Tibial nerve (tissue), 4 donors: ENCODE measurements around the gene GCLM. TPM values are rescaled to one million over a fixed set of nuclear protein-coding genes. Genes with fewer than 3 reads are reported as not detected.
"Not testable (repeated sequence)": the region's sequence is repeated elsewhere in the genome, so short reads cannot be mapped to it uniquely, and the experiment has no call there.

Experiments
- DNase-seq, 2 donors: peaks; one replicate each; pipeline ENCODE4 v3.0.0-alpha.2; 2019; ENCODE audit warnings: low spot score in 2 of 2
- H3K27ac ChIP-seq, 4 donors: fragments of 200-600 bp; sonication (generic) in 3 of 4; one replicate each; pipeline ENCODE4 v1.5.1; 2017 to 2019; ENCODE audit warnings: mild to moderate bottlenecking in 1 of 4
- H3K27me3 ChIP-seq, 2 donors: fragments of 200-600 bp; sonication (generic) in 1 of 2; one replicate each; pipeline versions ENCODE4 v1.5.1 to v1.6.0; 2017 to 2019
- H3K36me3 ChIP-seq, 3 donors: fragments of 200-600 bp; sonication (generic); one replicate each; pipeline ENCODE4 v1.5.1; 2018 to 2019
- H3K4me1 ChIP-seq, 4 donors: fragments of 200-600 bp; sonication (generic) in 3 of 4; one replicate each; pipeline ENCODE4 v1.5.1; 2017 to 2019
- H3K4me3 ChIP-seq, 4 donors: fragments of 200-600 bp; sonication (generic) in 3 of 4; one replicate each; pipeline ENCODE4 v1.5.1; 2017 to 2019; ENCODE audit warnings: mild to moderate bottlenecking in 1 of 4, moderate library complexity in 1 of 4
- H3K9me3 ChIP-seq, 4 donors: fragments of 200-600 bp; sonication (generic) in 3 of 4; one replicate each; pipeline ENCODE4 v1.5.1; 2017 to 2019
- CTCF ChIP-seq, 5 experiments: fragments of 200-600 bp in 3 of 5; fragments of 450-650 bp in 2 of 5; sonication (generic) in 3 of 5; IDR thresholded peaks; one replicate each; pipeline ENCODE4 v1.5.1; 2016 to 2019; ENCODE audit warnings: antibody characterized with exemption in 5 of 5, mild to moderate bottlenecking in 3 of 5, moderate library complexity in 2 of 5
- EP300 ChIP-seq, 2 donors: sonication (generic); formaldehyde crosslinking; IDR thresholded peaks; one replicate each; pipeline ENCODE4 v1.6.1; 2017; ENCODE audit warnings: antibody characterized with exemption in 2 of 2, mild to moderate bottlenecking in 1 of 2
- POLR2A ChIP-seq, 2 donors: fragments of 450-650 bp; IDR thresholded peaks; one replicate each; pipeline ENCODE4 v1.6.1; 2017; ENCODE audit warnings: antibody characterized with exemption in 2 of 2, mild to moderate bottlenecking in 2 of 2, moderate library complexity in 2 of 2
- WGBS, 2 donors: methylation state at CpG; one replicate each; pipeline ENCODE4 v1.1.5; 2018; 5-methylcytosine and 5-hydroxymethylcytosine counted together
- total RNA-seq, 4 donors: library from RNA; depleted of rRNA; stranded (reverse); fragments of >200 nt; gene quantifications; one replicate each; pipeline ENCODE4 v1.1.0, GENCODE V29; 2016

GCLM gene
- total RNA-seq, 4 donors from 2014 or later = 13.1 to 36.3 (median 19.1) TPM

- TF ChIP-seq POLR2A (IDR thresholded peaks at IDR 0.05) = no peak
- no peak for TF ChIP-seq CTCF (IDR thresholded peaks at IDR 0.05)
- no peak for TF ChIP-seq EP300 (IDR thresholded peaks at IDR 0.05)
- no peak overlapping the region for H3K27ac ChIP-seq
- no peaks in the 10 kb centered on the region for H3K36me3 ChIP-seq
- DNase-seq = no peak
- H3K4me3 ChIP-seq = no peak overlapping the region
- H3K4me1 ChIP-seq = peaks cover 0 to 8% (median 0%) of the 10 kb centered on the region in 4 donors
- H3K27me3 ChIP-seq = no peaks in the 10 kb centered on the region
- H3K9me3 ChIP-seq = no peaks in the 10 kb centered on the region
Measured at GRCh38 chr1:93851327-93851712, 57.9 kb downstream of the GCLM start.

DNA sequence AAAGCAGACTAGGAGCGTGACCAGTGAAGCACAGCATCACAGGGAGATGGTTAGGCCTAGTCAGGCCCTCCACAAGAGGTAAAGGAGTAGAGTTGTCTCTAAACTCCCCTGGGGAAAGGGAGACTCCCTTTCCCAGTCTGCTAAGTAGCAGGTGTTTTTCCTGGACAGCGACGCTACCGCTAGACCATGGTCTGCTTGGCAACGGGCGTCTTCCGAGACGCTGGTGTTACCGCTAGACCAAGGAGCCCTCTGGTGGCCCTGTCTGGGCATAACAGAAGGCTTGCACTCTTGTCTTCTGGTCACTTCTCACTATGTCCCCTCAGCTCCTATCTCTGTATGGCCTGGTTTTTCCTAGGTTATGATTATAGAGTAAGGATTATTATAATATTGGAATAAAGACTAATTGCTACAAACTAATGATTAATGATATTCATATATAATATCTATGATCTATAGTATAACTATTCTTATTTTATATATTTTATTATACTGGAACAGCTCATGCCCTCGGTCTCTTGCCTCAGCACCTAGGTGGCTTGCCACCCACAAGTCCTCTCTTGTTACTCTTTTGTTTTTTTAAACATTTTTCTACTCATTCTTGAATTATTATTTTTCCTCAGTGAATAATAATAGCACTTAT is 58.4 kb downstream of the GCLM start:
- H3K36me3 ChIP-seq, H3K27me3 ChIP-seq, H3K4me3 ChIP-seq, H3K27ac ChIP-seq, H3K9me3 ChIP-seq: not testable (repeated sequence)
- peak; percentile 48 to 50 for DNase-seq
- 30 to 42% methylated on average over 10 of the region's 10 CpGs for WGBS, 2 donors
- peaks cover 0 to 10% (median 1%) of the 10 kb centered on the region in 4 donors for H3K4me1 ChIP-seq
- TF ChIP-seq CTCF (IDR thresholded peaks at IDR 0.05) = peak; percentile 47 to 74 (median 56)

GRCh38 chr1:93848350-93848883 is 60.8 kb downstream of the GCLM start:
- H3K36me3 ChIP-seq = no peaks in the 10 kb centered on the region
- no peaks in the 10 kb centered on the region for H3K27me3 ChIP-seq
- H3K4me1 ChIP-seq = peaks cover 0 to 34% (median 13%) of the 10 kb centered on the region in 4 donors
- no peak for TF ChIP-seq CTCF (IDR thresholded peaks at IDR 0.05)
- no peak for TF ChIP-seq POLR2A (IDR thresholded peaks at IDR 0.05)
- no peak for TF ChIP-seq EP300 (IDR thresholded peaks at IDR 0.05)
- WGBS, 2 donors = 53 to 54% methylated on average over 4 of the region's 4 CpGs
- no peaks in the 10 kb centered on the region for H3K9me3 ChIP-seq
- peak overlapping the region; percentile 83 to 99 (median 99) for H3K27ac ChIP-seq
- peak overlapping the region; percentile 57 to 95 (median 82) for H3K4me3 ChIP-seq
- no peak for DNase-seq

GRCh38 chr1:93847811-93848288 is 61.4 kb downstream of the GCLM start:
- H3K4me3 ChIP-seq = peak overlapping the region; percentile 57 to 95 (median 82)
- peak overlapping the region; percentile 83 to 99 (median 99) for H3K27ac ChIP-seq
- no peaks in the 10 kb centered on the region for H3K9me3 ChIP-seq
- 1% methylated on average over 27 to 28 of the region's 36 CpGs for WGBS, 2 donors
- peak in 1 of 2 donors; percentile 10 for TF ChIP-seq EP300 (IDR thresholded peaks at IDR 0.05)
- TF ChIP-seq CTCF (IDR thresholded peaks at IDR 0.05) = no peak
- peak; percentile 46 to 57 for DNase-seq
- H3K4me1 ChIP-seq = peaks cover 0 to 40% (median 13%) of the 10 kb centered on the region in 4 donors
- H3K36me3 ChIP-seq = no peaks in the 10 kb centered on the region
- no peaks in the 10 kb centered on the region for H3K27me3 ChIP-seq

DNA sequence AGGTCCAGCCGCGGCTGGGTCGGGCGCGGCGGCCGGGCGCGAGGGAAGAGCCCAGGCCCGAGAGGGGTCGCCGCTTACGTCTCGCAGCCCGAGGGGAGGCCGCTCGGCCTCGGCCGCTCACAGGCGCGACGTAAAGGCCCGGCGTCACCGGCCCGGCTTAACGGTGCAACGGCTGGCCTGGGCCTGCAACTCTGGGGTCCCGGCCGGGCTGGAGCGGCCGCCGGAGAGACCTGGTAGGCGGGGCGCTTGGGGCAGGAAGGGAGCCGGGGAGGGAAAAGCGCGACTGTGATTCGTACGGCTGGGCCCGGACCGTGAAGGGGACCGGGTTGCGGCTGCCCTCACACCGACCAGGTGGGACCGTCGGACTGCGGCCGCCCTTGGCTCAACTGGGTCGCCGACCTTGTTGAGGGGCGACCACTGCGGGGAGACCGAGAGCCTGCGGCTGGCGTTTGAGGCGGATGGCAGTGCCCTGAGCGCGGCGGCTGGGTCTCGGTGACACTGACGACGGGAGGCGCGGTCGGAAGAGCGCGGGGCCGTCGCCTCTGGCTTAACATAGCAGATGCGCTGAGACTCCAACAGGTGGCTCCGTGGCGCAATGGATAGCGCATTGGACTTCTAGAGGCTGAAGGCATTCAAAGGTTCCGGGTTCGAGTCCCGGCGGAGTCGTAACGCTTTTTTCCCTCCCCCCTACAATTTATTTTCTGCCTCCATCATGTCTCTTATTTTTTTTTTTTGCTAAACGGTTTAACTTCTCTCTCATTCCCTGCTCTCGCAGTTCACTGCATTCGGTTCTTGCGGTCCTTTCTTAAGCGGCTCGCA is 62.0 kb downstream of the GCLM start:
- no peak for TF ChIP-seq CTCF (IDR thresholded peaks at IDR 0.05)
- peak; percentile 42 to 85 for TF ChIP-seq EP300 (IDR thresholded peaks at IDR 0.05)
- peak; percentile 50 to 61 for TF ChIP-seq POLR2A (IDR thresholded peaks at IDR 0.05)
- Histone ChIP-seq H3K27me3 (no peaks in the 10 kb centered on the region), H3K9me3 (no peaks in the 10 kb centered on the region), H3K36me3 (no peaks in the 10 kb centered on the region), H3K27ac (peak overlapping the region; percentile 83 to 99 (median 99)), H3K4me3 (peak overlapping the region; percentile 57 to 95 (median 82)), H3K4me1 (peaks cover 0 to 40% (median 13%) of the 10 kb centered on the region in 4 donors)
- peak; percentile 79 to 85 for DNase-seq
- WGBS, 2 donors = 1 to 2% methylated on average over 29 to 82 of the region's 86 CpGs
